NCI-H187 treated with DMSO at 0.1 percent for 48 hours (cell line): ENCODE results near the gene HSF2.
A peak's percentile ranks its signal among the peaks of the same experiment; 100 is the strongest.
"Not testable (repeated sequence)": the region's sequence is repeated elsewhere in the genome, so short reads cannot be mapped to it uniquely, and the experiment has no call there.

ENCODE experiments used
- DNase-seq: peaks from one replicate; lab custom pipeline; 2025; lab: John Stamatoyannopoulos, UW

The HSF2 gene

DNA sequence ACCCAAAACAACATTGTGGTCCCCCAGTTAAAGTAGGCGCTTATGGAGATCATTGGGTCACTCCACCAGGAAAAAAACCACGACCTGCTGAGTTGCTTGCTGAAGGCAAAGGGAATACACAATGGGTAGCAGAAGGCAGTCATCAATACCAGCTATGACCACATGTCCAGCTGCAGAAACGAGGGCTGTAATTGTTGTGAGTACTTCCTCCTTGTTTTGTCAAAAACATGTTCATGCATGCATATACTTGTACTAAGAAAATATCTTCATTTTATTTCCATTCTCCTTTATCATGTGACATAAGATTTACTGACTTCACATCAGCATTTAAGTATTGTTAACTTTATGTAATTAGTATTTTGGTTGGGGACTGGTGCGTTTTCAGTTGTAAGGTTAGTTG lies 55.2 kb downstream of the HSF2 start:
- DNase-seq: no peak

DNA sequence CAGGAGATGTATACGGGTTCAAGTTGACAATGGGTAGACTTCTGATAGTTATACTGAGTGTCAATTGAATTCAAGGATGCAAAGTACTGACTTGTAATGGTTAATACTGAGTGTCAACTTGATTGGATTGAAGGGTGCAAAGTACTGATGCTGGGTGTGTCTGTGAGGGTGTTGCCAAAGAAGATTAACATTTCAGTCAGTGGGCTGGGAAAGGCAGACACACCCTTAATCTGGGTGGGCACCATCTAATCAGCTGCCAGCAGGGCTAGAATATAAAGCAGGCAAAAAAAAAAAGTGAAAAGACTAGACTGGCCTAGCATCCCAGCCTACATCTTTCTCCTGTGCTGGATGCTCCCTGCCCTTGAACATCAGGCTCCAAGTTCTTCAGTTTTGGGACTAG lies 55.7 kb downstream of the HSF2 start:
- not testable (repeated sequence) for DNase-seq

DNA sequence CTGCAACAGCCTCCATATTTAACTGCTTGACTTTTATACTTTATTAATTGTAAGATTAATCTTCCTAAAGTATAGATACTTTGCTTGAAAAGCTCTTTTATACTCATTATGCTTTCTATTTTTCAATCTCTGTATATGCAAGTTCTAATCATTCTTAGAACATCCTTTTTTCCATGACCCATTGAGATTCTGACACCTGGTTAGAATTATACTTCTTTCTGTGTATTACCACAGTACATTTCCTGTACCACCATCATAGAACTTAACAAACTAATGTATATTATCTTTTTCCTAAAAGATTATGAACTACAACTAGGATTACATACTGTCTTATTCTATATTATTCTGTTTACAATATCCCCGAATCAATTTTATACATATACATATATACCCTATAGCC lies 58.6 kb downstream of the HSF2 start:
- DNase-seq: no peak

DNA sequence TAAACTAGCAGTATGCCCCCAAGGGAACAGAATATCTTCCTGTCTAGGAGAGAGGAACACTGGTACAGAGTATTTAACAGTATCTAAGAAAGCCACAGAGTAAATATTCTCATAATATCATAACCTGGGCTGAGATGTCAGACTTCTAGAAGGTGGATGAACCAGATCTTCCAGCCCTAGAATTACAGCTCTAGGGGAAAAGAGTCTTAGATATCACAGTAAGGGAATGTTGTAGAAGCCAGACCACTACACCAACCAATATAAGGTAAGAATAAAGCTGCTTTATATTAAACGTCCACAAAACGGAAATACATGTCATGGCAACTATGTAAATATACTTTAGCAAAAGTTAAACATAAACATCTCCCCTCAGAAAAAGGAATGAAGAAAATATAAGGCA lies 59.8 kb downstream of the HSF2 start:
- DNase-seq: no peak

DNA sequence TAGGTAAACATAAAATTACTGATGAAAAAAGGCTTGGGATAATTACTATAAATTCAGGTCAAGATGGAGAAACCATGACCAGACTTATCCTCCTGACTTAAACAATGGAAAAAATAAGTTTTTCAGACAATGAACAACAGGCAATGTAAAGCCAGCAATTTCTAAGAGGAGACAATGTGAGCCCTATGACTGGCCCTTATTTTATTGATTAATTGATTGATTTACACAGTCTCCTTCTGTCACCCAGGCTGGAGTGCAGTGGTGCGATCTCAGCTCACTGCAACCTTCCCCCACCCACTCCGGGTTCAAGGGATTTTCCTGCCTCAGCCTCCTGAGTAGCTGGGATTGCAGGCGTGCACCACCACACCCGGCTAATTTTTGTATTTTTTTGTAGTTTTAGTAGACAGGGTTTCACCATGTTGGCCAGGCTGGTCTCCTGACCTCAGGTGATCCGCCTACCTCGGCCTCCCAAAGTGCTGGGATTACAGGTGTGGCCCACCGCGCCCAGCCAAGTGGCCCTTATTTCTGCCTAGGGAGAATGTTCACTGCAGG lies 60.5 kb downstream of the HSF2 start:
- DNase-seq: not testable (repeated sequence)

DNA sequence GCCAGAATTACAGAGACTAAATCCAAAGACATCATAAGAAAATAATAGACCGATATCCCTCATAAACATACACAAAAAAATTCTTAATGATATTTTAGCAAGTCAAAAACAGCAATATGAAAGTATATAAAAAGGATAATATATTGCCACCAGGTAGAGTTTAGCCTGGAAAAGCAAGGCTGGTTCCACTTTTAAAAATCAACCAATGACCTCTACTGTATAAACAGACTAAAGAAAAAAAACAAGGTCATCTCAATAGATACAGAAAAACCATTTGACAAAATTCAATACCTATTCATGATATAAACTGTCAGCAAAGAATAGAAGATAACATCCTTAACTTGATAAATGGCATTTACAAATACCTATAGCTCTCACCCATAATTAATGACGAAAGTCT lies 62.4 kb downstream of the HSF2 start:
- no peak for DNase-seq

DNA sequence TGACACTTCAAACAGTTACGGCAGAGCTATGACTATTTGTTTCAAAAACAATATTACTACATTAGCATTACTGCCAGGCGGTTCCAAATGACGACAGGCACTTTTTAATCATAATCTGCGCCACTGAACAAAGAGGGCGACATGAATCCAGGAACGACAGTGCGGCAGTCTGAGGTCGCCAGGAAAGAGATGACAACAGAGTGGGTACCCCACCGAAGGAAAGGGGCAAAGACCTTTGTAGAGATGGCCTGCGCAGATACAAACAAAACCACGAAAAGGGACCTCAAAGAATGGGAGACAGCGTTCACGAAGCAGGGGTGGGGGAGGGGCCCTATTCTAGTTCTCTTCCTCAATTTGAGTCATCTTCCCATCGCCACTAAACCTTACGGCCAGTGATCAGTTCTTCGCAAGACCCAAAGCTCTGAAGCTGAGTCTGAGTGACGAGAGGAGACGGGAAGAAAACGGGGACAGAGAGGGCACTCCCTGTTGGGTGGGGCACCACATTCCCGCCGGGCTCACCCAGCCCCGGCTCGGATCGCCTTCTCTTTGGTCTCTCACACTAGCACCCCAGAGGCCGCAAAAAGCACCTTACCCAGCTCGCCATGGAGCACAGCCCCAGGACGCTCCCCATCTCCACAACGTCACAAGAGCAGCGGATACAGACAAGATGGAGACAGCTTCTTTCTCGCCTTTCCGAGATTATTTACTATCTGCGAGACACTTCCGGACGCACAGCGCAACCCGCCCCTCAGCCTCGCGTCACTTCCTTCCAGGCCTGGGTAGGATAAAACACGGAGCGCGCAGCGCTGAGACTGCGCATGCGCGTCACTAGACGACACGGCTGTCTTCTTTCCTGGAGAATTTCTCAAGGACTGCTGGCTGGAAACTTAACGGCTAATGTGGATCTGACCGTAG lies 71.9 kb downstream of the HSF2 start, which contains the start of gene SERINC1:
Gene SERINC1, minus strand, starts transcription at position 701 of the 915 bp plus-strand sequence. Its CDS starts 70 bp downstream, at position 631.
- DNase-seq: peak; percentile 53

DNA sequence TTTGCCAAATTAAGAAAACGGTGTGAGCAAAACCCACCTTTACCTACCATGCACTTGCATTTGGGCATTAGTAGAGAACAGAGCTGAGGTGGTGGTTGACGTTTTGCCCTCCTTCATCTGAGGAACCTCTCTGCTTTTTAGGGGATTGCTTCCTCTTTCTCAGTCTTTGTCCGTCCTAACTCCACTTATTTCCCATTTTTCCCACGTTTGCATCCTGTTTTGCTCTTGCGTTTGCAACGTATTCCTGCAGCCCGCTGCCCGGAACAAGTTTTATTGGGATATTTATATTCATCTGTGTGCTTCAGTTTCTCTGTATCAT lies 72.5 kb downstream of the HSF2 start:
- no peak for DNase-seq

DNA sequence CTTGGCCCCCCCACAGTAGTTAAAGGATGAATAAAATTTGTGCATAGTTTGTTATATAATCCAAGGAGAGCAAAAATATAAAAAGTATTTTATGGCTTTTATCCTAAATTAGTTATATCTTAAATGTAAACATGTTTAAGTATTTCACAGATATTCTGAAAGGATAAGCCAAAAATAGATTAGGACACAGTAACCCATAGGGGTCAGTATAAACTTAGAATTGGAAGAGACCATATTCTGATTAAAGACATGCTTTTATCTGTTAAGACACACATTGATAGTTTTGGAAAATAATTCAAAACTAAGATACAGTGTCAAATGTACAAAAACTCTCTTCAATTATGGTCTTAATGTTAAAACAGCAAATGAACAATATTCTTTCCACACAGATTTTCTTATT lies 76.7 kb downstream of the HSF2 start:
- DNase-seq: no peak

DNA sequence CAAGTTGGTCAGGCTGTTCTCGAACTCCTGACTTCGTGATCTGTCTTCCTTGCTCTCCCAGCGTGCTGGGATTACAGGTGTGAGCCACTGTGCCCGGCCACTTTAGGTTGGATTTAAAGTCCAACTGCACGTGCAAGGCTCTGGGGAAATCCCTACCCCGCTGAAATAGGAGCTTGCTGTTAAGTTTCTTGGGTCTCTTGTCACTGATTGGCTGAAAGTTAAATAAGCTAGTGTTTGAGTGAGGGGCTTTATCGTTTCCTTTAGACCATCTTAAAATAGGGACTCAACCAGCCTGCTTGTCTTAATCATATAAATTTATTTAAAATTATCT lies 83.3 kb downstream of the HSF2 start:
- no peak for DNase-seq
